Stimulated activated CD4-positive, alpha-beta T cell treated with anti-CD3 and anti-CD28 coated beads, TNF-alpha, amount 100 ng/mL, for 1 hour (primary cell): ENCODE measurements around the gene CDK12.
"Not testable (repeated sequence)": the region's sequence is repeated elsewhere in the genome, so short reads cannot be mapped to it uniquely, and the experiment has no call there.

Experiments used
- DNase-seq, 3 donors: peaks; one replicate each; pipeline ENCODE4 v3.0.0-alpha.2; 2020; ENCODE audit warnings: low read depth in 3 of 3, low spot score in 1 of 3

CDK12 gene

GRCh38 chr17:39496921-39497320, 35.6 kb downstream of the CDK12 start:
- DNase-seq = not testable (repeated sequence)

- DNase-seq = no peak
Observed at GRCh38 chr17:39507511-39507910, 46.2 kb downstream of the CDK12 start.

- DNase-seq = no peak
Observed at GRCh38 chr17:39508987-39509386, 47.7 kb downstream of the CDK12 start.

DNA sequence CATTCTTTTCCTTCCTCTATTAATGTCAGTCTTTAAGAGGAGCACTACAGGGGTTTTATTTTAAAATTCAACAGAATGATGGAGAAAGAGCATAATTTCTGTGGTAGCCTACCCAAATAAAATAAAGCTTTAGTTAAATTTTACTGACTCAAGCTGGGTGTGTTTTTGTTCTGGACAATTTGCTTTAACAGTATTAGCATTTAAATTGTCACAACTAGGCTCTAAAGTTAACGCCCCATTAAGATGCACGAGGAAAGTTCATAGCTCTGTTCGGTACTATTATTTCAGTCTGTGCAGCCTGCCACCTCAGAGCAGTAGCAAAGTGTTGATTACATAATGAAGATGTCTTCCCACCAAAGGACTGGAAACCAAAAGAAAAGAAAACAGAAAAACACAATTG, 52.0 kb downstream of the CDK12 start:
- no peak for DNase-seq

GRCh38 chr17:39513915-39514314, 52.6 kb downstream of the CDK12 start:
- no peak for DNase-seq

GRCh38 chr17:39517224-39517623, 55.9 kb downstream of the CDK12 start:
- no peak for DNase-seq

DNA sequence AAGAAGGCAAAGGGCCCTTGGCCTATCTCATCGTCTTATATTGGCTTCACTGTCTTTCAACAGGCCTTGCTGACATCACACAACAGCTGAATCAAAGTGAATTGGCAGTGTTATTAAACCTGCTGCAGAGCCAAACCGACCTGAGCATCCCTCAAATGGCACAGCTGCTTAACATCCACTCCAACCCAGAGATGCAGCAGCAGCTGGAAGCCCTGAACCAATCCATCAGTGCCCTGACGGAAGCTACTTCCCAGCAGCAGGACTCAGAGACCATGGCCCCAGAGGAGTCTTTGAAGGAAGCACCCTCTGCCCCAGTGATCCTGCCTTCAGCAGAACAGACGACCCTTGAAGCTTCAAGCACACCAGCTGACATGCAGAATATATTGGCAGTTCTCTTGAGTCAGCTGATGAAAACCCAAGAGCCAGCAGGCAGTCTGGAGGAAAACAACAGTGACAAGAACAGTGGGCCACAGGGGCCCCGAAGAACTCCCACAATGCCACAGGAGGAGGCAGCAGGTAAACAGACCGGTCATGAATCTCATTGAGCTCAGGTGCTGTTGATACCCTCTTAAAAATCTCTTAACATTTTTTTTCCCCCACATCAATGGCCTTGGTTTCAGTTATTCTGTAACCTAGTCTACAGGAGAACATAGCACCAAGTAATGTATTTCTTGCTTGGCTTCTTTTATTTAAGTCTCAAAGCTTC, 64.7 kb downstream of the CDK12 start:
- no peak for DNase-seq

DNA sequence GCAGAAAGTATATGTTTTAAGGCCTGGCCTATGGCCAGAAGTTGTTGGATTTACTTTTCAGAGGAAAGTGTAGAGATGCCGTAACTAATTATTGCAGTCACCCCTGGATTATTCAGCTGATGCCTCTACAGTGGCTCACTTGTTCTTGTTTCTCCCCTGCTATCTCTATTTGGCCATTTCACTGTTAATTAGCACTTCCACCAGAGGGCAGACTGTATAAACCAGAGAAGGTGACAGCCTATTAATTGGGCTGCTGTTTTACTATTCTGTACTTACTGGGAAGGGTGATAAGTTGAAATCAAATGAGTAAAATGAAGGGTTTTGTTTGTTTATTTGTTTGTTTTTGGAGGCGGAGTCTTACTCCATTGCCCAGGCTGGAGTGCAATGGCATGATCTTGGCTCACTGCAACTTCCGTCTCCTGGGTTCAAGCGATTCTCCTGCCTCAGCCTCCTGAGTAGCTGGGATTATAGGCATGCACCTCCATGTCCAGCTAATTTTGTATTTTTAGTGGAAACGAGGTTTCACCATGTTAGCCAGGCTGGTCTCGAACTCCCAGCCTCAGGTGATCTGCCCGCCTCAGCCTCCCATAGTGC, 66.0 kb downstream of the CDK12 start:
- no peak for DNase-seq

- no peak for DNase-seq
Observed at GRCh38 chr17:39529455-39529854, 68.2 kb downstream of the CDK12 start.

- DNase-seq = no peak
Observed at GRCh38 chr17:39530513-39530912, 69.2 kb downstream of the CDK12 start.

- DNase-seq = no peak
Observed at GRCh38 chr17:39531252-39531651, 70.0 kb downstream of the CDK12 start.

GRCh38 chr17:39533891-39534290, 72.6 kb downstream of the CDK12 start:
- no peak for DNase-seq

DNA sequence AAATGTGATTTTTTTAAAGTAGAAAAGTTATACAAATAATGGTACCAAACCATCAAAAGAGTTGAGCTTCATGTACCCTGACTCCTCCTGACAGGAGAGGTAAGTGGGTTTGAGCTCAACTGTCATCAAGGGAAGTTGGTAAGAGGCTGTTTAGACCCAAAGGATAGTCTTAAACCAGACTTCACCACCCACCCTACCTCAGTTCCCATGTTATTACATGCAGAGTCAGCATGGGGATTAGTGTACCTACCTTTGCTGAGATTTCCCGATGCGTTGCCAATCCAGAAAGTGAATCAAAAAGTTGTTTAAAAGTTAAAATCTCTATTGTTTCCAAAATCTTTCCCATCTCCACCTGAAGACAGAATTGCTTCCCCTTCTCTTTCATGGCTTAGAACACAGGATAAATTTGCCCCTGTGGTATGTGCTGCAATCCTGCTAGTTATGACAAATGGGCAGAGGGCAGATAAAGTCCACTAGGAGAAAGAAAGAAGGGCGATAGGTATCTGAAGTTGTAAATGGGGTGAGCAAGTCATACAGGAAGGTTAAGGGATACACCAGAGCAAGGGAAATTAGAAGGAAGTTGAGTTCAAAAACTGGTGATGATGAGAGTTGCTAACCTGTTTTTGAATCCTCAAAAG, 73.6 kb downstream of the CDK12 start:
- no peak for DNase-seq

DNA sequence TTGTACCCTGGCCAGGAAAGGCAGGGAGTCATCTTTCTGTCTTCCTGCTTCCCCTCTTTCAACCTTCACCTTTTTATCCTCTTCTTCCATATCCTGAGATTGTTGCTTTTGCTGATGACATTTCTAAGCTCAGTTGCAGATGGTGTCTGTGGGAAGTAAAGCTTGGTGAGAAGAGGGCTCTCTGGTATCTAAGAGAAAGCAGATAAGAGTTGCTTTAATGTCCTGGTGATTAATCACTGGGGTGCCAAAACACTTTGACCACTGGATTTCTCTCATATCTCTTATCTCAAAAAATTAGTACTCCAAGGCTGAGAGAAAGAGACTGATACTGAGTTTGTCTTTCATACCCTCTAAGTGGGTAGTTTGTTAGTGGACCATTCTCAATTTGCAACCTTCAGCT, 75.2 kb downstream of the CDK12 start:
- DNase-seq = no peak

- DNase-seq = not testable (repeated sequence)
Observed at GRCh38 chr17:39537364-39537763, 76.1 kb downstream of the CDK12 start.

DNA sequence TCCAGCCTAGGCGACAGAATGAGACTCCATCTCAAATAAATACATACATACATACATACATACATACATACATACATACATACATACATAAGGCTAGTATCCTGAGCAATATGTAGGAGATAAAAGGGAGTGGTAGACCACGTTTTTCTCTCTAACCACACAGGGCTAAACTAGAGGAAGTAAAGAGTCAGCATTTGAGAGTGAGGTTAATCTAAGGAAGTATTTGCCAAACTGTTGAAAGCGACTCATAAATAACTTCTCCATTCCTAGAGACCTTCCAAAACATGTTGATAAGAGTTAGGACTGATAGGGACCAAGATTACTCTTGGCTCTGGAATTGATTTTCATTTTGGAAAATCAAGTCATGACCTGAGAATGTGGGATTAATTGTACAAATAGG, 77.6 kb downstream of the CDK12 start:
- DNase-seq = no peak

DNA sequence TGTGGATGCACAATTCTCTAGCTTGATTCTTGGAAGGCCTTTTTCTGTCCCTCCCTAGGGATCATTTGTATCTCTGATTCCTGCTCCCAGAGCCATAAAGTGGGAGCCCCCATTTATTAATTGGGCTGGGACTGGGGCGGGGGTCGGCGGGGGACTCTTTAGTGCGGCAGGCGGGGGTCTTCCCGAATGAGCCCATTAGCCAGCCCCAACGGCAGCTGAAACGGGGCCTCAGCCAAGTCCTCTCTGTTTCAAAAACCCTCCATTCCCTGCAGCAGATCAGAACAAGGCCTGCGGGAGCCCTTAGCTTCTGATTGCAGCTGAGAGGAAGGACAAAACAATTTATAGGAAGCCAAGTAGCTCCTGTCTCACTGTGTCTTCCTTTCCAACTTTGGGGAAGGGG, 79.3 kb downstream of the CDK12 start:
- DNase-seq = no peak

GRCh38 chr17:39541652-39542051, 80.4 kb downstream of the CDK12 start:
- no peak for DNase-seq

- no peak for DNase-seq
Observed at GRCh38 chr17:39543176-39543575, 81.9 kb downstream of the CDK12 start.

DNA sequence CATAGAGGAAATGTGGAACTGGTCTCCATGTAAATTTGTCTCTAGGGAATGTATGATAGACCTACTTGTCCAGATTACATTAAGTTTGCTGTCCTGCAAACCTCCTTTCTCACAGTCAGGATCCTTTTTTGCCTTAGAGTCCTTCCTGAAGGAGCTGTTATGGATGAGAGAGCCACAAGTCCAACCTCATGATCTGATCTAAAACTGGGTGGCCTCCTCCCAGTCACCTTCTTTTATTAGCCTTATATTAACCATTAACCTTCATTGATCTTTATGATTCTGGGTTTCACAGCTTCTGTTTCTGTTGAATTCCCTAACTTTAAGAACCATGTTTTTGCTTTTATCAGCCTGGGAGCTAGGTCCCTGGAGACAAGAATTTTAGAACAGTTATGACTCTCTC, 82.4 kb downstream of the CDK12 start:
- DNase-seq = no peak

- DNase-seq = not testable (repeated sequence)
Observed at GRCh38 chr17:39544361-39544760, 83.1 kb downstream of the CDK12 start.

DNA sequence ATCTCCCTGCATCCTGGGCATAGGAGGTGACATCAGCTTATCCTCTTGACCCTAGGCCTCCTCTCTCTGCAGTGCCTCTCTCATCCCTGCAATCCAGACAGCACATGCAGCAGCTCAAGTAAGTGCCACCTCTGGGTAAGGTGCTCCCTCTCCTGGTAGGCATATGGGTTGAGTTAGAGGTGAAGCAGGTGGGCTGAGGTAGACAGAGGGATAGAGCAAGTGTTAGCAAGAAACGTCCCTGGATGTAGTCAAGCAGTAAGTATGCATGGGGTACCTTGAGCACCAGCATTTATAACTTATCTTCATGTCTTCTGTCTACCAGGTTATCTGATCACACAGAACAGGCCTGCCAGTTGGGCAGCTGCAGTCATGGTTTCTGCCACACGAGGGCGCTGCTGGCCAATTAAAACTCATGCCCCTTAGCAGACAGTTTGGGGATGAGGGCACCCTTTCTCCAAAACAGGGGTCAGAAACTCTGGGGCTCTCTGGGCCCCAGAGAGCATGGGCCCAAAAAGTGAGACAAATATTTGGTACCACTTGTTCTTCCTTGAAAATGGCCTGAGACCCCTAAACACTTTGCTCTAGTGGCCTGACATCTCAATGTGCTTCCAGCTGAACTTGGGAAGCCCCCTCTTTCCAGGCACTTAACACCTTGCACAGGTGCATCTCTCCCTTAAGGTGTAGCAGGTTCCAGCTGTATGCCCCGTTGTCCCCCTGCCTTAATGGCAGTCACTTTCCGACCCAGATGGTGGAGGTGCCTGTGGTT, 86.6 kb downstream of the CDK12 start:
- peak; percentile 21 to 76 (median 58) for DNase-seq
